Body of pancreas (tissue), 4 donors: ENCODE data around the gene NR4A1. TPM values are rescaled to one million over a fixed set of nuclear protein-coding genes. Genes with fewer than 3 reads are reported as not detected.

Source experiments
- ATAC-seq: fragments of 150-250 bp; one replicate; pipeline ENCODE4 v1.9.1; 2016
- DNase-seq, 4 donors: peaks; one replicate each; pipeline ENCODE4 v3.0.0-alpha.2; 2019
- H3K27ac ChIP-seq, 4 donors: fragments of 200-600 bp; sonication (generic); 1 replicate in 3 of 4; 2 replicates in 1 of 4; pipeline versions ENCODE4 v1.5.1 to v1.6.1; 2016 to 2019; ENCODE audit warnings: mild to moderate bottlenecking in 1 of 4, mixed read lengths in 1 of 4, moderate library complexity in 1 of 4
- H3K27me3 ChIP-seq, 2 donors: fragments of 200-600 bp; sonication (generic); one replicate each; pipeline ENCODE4 v1.6.0; 2016; ENCODE audit warnings: mild to moderate bottlenecking in 1 of 2
- H3K36me3 ChIP-seq, 2 donors: fragments of 200-600 bp; sonication (generic); replicated peaks in 1 of 2; 2 replicates each; pipeline ENCODE4 v1.5.1; 2016; ENCODE audit warnings: low read depth in 2 of 2; ENCODE audit not compliant: insufficient read depth in 1 of 2
- H3K4me1 ChIP-seq: fragments of 200-600 bp; sonication (generic); one replicate; pipeline ENCODE4 v1.6.0; 2016
- H3K4me3 ChIP-seq, 2 donors: fragments of 200-600 bp; sonication (generic); 1 replicate in 1 of 2; 2 replicates in 1 of 2; pipeline ENCODE4 v1.5.1; 2016 to 2019
- H3K9me3 ChIP-seq, 3 donors: fragments of 200-600 bp; sonication (generic); 1 replicate in 2 of 3; 2 replicates in 1 of 3; pipeline ENCODE4 v1.5.1; 2016
- CTCF ChIP-seq, 7 experiments: fragments of 450-650 bp in 4 of 7; fragments of 200-600 bp in 3 of 7; sonication (generic) in 3 of 7; IDR thresholded peaks; one replicate each; pipeline ENCODE4 v1.5.1; 2016 to 2019; ENCODE audit warnings: antibody characterized with exemption in 7 of 7
- POLR2A ChIP-seq, 3 donors: fragments of 450-650 bp; IDR thresholded peaks; one replicate each; pipeline ENCODE4 v1.6.1; 2016; ENCODE audit warnings: antibody characterized with exemption in 3 of 3, mild to moderate bottlenecking in 2 of 3
- WGBS, 2 donors: methylation state at CpG; one replicate each; pipeline ENCODE4 v1.1.5; 2017; 5-methylcytosine and 5-hydroxymethylcytosine counted together
- intact Hi-C: fragments of 100-400 bp; cut with DNase I; formaldehyde crosslinking; loops from one replicate; pipeline ENCODE4 v1.15.1; 2023
- total RNA-seq, 2 donors: library from RNA; depleted of rRNA; stranded (reverse); fragments of >200 nt; gene quantifications; one replicate each; pipeline ENCODE4 v1.1.0, GENCODE V29; 2016

The NR4A1 gene
- total RNA-seq, 2 donors from 2014 or later, result 36.6 to 253 TPM

DNA sequence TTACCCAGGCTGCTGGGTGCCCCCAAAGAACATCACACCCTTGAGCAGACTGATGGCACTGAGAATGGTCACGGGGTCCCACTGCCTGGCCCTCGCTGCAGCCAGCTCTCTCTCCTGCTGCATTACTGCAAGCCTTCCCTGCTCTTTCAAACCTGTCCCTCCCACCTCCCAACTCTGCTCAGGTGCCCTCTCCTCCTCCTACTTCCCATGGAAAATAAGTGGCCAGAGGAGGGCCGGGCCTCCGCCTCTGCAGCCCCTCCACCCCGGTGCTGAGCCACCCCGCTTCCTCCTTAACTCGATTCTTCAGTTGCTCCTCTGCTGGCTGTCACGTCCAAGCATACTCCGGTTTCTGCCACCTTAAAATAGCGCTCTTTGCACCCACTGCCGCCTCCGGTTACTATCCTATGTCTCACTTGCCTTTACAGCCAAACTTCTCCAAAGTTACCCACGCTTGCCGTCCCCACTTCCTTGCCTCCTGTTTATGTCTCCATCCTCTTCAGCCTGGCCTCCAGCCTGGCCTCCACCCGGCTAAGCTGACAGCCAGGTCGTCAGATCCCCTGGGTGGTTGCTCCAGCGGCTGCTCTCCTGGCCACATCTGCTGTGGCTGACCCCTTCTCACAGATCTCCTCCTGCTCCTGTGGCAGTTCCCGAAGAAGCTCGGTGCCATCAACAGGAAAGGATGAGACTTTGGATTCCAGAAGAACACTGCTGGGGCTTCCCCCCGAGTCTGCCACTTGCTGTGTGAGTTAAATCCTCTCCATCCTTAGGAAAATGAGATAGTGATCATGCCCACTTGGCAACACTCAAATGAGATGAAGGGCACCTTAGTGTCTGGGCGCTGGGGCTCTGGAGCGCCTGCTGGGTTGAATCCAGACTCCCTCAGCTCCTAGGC, 35.9 kb downstream of the NR4A1 start:
- 76 to 77% methylated on average over 22 of the region's 22 CpGs for WGBS, 2 donors
- ATAC-seq, result no peak
- intact Hi-C loops, result no loop called here
- no peaks in the 10 kb centered on the region for H3K36me3 ChIP-seq
- TF ChIP-seq CTCF (IDR thresholded peaks at IDR 0.05), result no peak
- no peak for TF ChIP-seq POLR2A (IDR thresholded peaks at IDR 0.05)
- no peak overlapping the region for H3K27ac ChIP-seq
- no peak for DNase-seq
- no peak overlapping the region for H3K4me3 ChIP-seq
- H3K4me1 ChIP-seq, result peaks cover 6% of the 10 kb centered on the region
- H3K27me3 ChIP-seq, result no peaks in the 10 kb centered on the region
- no peaks in the 10 kb centered on the region for H3K9me3 ChIP-seq

DNA sequence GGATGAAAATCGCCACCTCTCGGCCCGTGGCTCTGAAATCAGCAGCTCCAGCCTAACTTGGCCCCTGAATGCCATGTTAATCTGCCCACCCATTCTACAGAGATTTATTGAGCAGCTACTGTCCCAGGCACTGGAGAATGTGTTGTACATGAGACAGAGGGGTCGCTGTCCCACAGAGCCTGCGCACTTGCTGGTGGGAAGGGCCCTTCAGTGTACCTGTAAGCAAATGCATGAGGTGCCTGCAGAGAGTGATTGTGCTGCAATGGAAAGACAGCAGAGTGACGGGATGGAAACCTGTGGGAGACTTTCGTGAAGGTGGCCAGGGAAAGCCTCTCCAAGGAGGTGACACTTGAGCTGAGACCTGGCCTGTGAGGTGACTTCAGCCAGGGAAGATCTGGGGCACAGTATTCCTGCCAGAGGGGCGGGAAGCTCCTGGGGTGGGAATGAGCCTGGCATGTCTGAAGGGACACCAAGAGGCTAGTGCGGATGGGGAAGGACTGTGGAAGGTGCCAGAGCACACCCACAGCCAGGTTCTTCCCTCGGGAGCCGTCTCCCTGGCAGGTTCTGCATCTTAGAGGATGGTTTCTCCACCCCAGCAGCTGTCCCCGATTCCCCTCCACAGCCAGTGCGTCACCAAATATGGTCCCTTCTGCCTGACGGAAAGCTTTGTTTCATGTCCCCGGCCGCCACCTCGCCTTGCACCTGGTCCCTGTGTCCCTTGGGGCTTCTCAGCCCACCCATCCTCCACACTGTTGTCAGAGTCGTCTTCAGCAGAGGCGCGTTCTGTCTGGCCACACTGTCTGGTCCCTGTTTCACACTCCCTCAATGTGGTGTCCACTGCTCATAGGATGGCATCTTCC, 36.9 kb downstream of the NR4A1 start:
- no peaks in the 10 kb centered on the region for H3K27me3 ChIP-seq
- intact Hi-C loops, result no loop called here
- no peak for ATAC-seq
- TF ChIP-seq CTCF (IDR thresholded peaks at IDR 0.05), result no peak
- no peak for TF ChIP-seq POLR2A (IDR thresholded peaks at IDR 0.05)
- no peak for DNase-seq
- no peak overlapping the region for H3K27ac ChIP-seq
- 81 to 84% methylated on average over 17 to 20 of the region's 20 CpGs for WGBS, 2 donors
- no peak overlapping the region for H3K4me3 ChIP-seq
- H3K4me1 ChIP-seq, result peaks cover 12% of the 10 kb centered on the region
- H3K36me3 ChIP-seq, result no peaks in the 10 kb centered on the region
- no peaks in the 10 kb centered on the region for H3K9me3 ChIP-seq

- peaks cover 23% of the 10 kb centered on the region for H3K4me1 ChIP-seq
- ATAC-seq (no peak), DNase-seq (no peak)
- H3K27ac ChIP-seq, result no peak overlapping the region
- H3K36me3 ChIP-seq, result no peaks in the 10 kb centered on the region
- TF ChIP-seq POLR2A (IDR thresholded peaks at IDR 0.05) (no peak), CTCF (IDR thresholded peaks at IDR 0.05) (no peak)
- whole genome bisulfite sequencing, 2 donors, result 77 to 80% methylated on average over 11 of the region's 11 CpGs
- no peaks in the 10 kb centered on the region for H3K9me3 ChIP-seq
- H3K27me3 ChIP-seq, result no peaks in the 10 kb centered on the region
- intact Hi-C loops, result no loop called here
- no peak overlapping the region for H3K4me3 ChIP-seq
These were observed 38.2 kb downstream of the NR4A1 start for GRCh38 chr12:52089491-52089890.

DNA sequence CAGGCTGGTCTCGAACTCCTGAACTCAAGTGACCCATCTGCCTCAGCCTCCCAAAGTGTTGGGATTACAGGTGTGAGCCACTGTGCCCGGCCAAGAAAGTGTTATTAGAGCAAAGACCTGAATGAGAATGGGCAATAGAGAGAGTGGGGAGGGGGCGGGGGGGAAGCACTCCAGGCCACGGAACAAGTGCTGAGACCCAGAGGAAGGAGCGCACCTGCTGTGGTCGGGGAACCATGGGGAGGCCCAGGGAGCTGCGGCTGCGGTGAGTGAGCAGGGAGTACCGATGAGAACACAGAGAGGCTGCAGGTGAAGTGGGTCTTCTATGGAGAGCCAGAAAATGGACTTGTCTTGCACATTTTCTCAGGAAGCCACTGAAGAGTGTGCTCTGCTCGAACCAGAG, 39.0 kb downstream of the NR4A1 start:
- 76 to 79% methylated on average over 10 of the region's 10 CpGs for WGBS, 2 donors
- H3K27ac ChIP-seq, result no peak overlapping the region
- no peaks in the 10 kb centered on the region for H3K27me3 ChIP-seq
- H3K36me3 ChIP-seq, result no peaks in the 10 kb centered on the region
- DNase-seq (no peak), ATAC-seq (no peak)
- no peaks in the 10 kb centered on the region for H3K9me3 ChIP-seq
- intact Hi-C loops, result no loop called here
- H3K4me3 ChIP-seq, result no peak overlapping the region
- H3K4me1 ChIP-seq, result peaks cover 23% of the 10 kb centered on the region
- TF ChIP-seq CTCF (IDR thresholded peaks at IDR 0.05), result no peak
- TF ChIP-seq POLR2A (IDR thresholded peaks at IDR 0.05), result no peak
